ENCODE data around the gene COA1. TPM values are rescaled to one million over a fixed set of nuclear protein-coding genes. Genes with fewer than 3 reads are reported as not detected.

COA1 gene
- total and polyA plus RNA-seq, 9 donors, result 33.8 to 43.2 (median 37.7) TPM

- Histone ChIP-seq H3K4me3 (ENCODE audit: low read length) (no peak overlapping the region), H3K4me1 (ENCODE audit: control insufficient read depth, insufficient read depth, low read length) (peaks cover 37% of the 10 kb centered on the region), H3K27me3 (ENCODE audit: control insufficient read depth, insufficient read depth, low read length) (no peaks in the 10 kb centered on the region), H3K9me3 (replicated peaks; ENCODE audit: control insufficient read depth, low read depth, low read length) (no peaks in the 10 kb centered on the region), H3K36me3 (ENCODE audit: control insufficient read depth, insufficient read depth, low read length) (peaks cover 39% of the 10 kb centered on the region), H3K27ac (ENCODE audit: low read length) (peak overlapping the region; percentile 89)
- DNase-seq, result peak; percentile 16
- 49% methylated on average over 6 of the region's 8 CpGs for WGBS (ENCODE audit: insufficient coverage)
Observed at GRCh38 chr7:43646603-43647338, 82.6 kb downstream of the COA1 start.

- Histone ChIP-seq H3K9me3 (replicated peaks; ENCODE audit: control insufficient read depth, low read depth, low read length) (no peaks in the 10 kb centered on the region), H3K27me3 (ENCODE audit: control insufficient read depth, insufficient read depth, low read length) (no peaks in the 10 kb centered on the region), H3K4me1 (ENCODE audit: control insufficient read depth, insufficient read depth, low read length) (peaks cover 29% of the 10 kb centered on the region), H3K36me3 (ENCODE audit: control insufficient read depth, insufficient read depth, low read length) (peaks cover 39% of the 10 kb centered on the region), H3K4me3 (ENCODE audit: low read length) (no peak overlapping the region), H3K27ac (ENCODE audit: low read length) (no peak overlapping the region)
- 81% methylated on average over 3 of the region's 3 CpGs for WGBS (ENCODE audit: insufficient coverage)
- DNase-seq, result no peak
Observed at GRCh38 chr7:43645699-43646226, 83.6 kb downstream of the COA1 start.

DNA sequence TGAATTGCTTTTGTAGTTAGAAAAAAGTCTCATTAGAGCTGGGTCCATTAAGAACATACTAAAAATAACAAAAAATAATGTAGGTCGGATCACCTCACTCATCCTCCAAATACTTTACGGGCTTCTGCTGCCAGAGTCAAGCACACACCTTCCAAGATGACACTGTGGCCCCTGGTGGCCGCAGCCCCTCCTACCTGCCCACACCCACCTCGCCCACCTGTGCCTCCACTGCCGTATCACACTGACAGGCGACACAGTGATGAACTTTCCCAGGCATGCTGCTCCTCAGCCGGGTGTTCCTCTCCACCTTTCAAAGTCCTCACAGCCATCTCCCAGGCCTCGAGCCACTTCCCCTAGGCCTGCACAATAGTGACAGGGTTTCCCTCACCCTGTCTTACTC is 85.5 kb downstream of the COA1 start:
- peaks cover 41% of the 10 kb centered on the region for H3K4me1 ChIP-seq (ENCODE audit: control insufficient read depth, insufficient read depth, low read length)
- H3K27me3 ChIP-seq (ENCODE audit: control insufficient read depth, insufficient read depth, low read length), result no peaks in the 10 kb centered on the region
- no peak overlapping the region for H3K27ac ChIP-seq (ENCODE audit: low read length)
- 83% methylated on average over 8 of the region's 8 CpGs for WGBS (ENCODE audit: insufficient coverage)
- H3K36me3 ChIP-seq (ENCODE audit: control insufficient read depth, insufficient read depth, low read length), result peaks cover 40% of the 10 kb centered on the region
- no peak overlapping the region for H3K4me3 ChIP-seq (ENCODE audit: low read length)
- DNase-seq, result no peak
- no peaks in the 10 kb centered on the region for H3K9me3 ChIP-seq (replicated peaks; ENCODE audit: control insufficient read depth, low read depth, low read length)

GRCh38 chr7:43642897-43643630 is 86.3 kb downstream of the COA1 start:
- H3K27ac ChIP-seq (ENCODE audit: low read length), result no peak overlapping the region
- WGBS (ENCODE audit: insufficient coverage), result 96% methylated on average over 11 of the region's 13 CpGs
- no peak for DNase-seq
- no peak overlapping the region for H3K4me3 ChIP-seq (ENCODE audit: low read length)
- H3K36me3 ChIP-seq (ENCODE audit: control insufficient read depth, insufficient read depth, low read length), result peaks cover 40% of the 10 kb centered on the region
- H3K4me1 ChIP-seq (ENCODE audit: control insufficient read depth, insufficient read depth, low read length), result peaks cover 34% of the 10 kb centered on the region
- H3K9me3 ChIP-seq (replicated peaks; ENCODE audit: control insufficient read depth, low read depth, low read length), result no peaks in the 10 kb centered on the region
- no peaks in the 10 kb centered on the region for H3K27me3 ChIP-seq (ENCODE audit: control insufficient read depth, insufficient read depth, low read length)

GRCh38 chr7:43640679-43641078 is 88.6 kb downstream of the COA1 start:
- Histone ChIP-seq H3K4me3 (ENCODE audit: low read length) (no peak overlapping the region), H3K9me3 (replicated peaks; ENCODE audit: control insufficient read depth, low read depth, low read length) (no peaks in the 10 kb centered on the region), H3K4me1 (ENCODE audit: control insufficient read depth, insufficient read depth, low read length) (peaks cover 14% of the 10 kb centered on the region), H3K27me3 (ENCODE audit: control insufficient read depth, insufficient read depth, low read length) (no peaks in the 10 kb centered on the region), H3K36me3 (ENCODE audit: control insufficient read depth, insufficient read depth, low read length) (peaks cover 40% of the 10 kb centered on the region), H3K27ac (ENCODE audit: low read length) (peak overlapping the region; percentile 69)
- no peak for DNase-seq
- WGBS (ENCODE audit: insufficient coverage), result no CpG with 5 or more reads among the region's 3 CpGs

GRCh38 chr7:43639858-43640491 is 89.3 kb downstream of the COA1 start:
- WGBS (ENCODE audit: insufficient coverage), result 79% methylated on average over 2 of the region's 6 CpGs
- no peaks in the 10 kb centered on the region for H3K9me3 ChIP-seq (replicated peaks; ENCODE audit: control insufficient read depth, low read depth, low read length)
- H3K36me3 ChIP-seq (ENCODE audit: control insufficient read depth, insufficient read depth, low read length), result peaks cover 39% of the 10 kb centered on the region
- peak; percentile 77 for DNase-seq
- no peaks in the 10 kb centered on the region for H3K27me3 ChIP-seq (ENCODE audit: control insufficient read depth, insufficient read depth, low read length)
- H3K27ac ChIP-seq (ENCODE audit: low read length), result peak overlapping the region; percentile 69
- H3K4me3 ChIP-seq (ENCODE audit: low read length), result no peak overlapping the region
- peaks cover 14% of the 10 kb centered on the region for H3K4me1 ChIP-seq (ENCODE audit: control insufficient read depth, insufficient read depth, low read length)

DNA sequence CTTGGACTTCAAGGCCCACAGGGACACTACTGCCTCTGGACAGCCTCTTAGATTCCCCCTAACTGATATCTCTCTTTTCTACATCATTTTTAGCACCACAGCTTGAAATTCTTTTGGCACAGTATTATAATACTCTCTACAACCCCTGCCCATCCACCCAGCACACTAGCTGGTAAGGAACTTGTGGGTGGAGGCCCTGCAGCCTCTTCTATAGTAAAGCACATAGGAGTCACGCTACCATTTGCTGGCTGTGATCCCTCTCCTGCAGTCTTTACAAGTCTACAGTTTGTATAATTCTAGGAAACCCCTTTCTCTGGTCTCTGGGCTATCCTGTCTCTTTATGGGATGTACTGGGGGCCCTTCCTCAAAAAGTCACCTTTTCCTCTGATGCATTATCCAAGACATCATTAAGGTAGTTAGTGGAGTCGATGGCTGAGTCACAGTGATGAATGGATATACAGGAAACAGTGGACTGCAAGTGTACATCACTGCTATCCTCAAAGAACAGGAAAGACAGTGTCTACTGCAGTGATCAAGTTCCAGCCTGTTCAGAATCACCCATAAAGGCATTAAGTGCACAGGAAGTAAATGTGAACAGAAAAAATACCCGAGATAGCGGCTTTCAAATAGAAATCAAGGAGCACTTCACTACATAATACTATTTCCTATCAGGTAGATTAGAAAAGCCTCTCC is 92.1 kb downstream of the COA1 start:
- peaks cover 35% of the 10 kb centered on the region for H3K36me3 ChIP-seq (ENCODE audit: control insufficient read depth, insufficient read depth, low read length)
- no CpG with 5 or more reads among the region's 4 CpGs for WGBS (ENCODE audit: insufficient coverage)

DNA sequence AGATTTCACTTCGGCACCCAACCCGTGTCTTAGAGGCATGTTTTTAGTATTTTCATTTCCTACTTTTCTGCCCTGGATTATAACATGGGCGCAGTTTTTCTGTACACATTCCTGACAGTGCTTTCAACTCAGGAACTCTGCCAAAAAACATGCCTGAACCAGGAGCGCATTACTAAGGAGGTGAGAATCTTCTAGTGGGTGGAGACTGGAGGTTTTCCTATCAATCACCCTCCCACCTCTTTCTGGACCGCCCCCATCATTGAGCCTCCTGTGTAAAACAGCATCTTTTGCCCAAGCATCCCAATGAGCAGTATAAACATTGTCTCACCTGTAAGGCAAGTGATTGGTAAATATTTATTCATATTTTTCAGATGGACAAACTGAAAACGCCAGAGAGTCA is 93.2 kb downstream of the COA1 start:
- Histone ChIP-seq H3K27me3 (ENCODE audit: control insufficient read depth, insufficient read depth, low read length) (no peaks in the 10 kb centered on the region), H3K36me3 (ENCODE audit: control insufficient read depth, insufficient read depth, low read length) (peaks cover 42% of the 10 kb centered on the region), H3K27ac (ENCODE audit: low read length) (no peak overlapping the region), H3K9me3 (replicated peaks; ENCODE audit: control insufficient read depth, low read depth, low read length) (no peaks in the 10 kb centered on the region), H3K4me3 (ENCODE audit: low read length) (no peak overlapping the region), H3K4me1 (ENCODE audit: control insufficient read depth, insufficient read depth, low read length) (peaks cover 14% of the 10 kb centered on the region)
- DNase-seq, result no peak
- 90% methylated on average over 2 of the region's 6 CpGs for WGBS (ENCODE audit: insufficient coverage)

More for the DNA sequence above, 92.1 kb downstream of the COA1 start:
- DNase-seq, result no peak
- H3K4me3 ChIP-seq (ENCODE audit: low read length), result no peak overlapping the region
- peaks cover 14% of the 10 kb centered on the region for H3K4me1 ChIP-seq (ENCODE audit: control insufficient read depth, insufficient read depth, low read length)
- H3K27ac ChIP-seq (ENCODE audit: low read length), result no peak overlapping the region
- H3K27me3 ChIP-seq (ENCODE audit: control insufficient read depth, insufficient read depth, low read length), result no peaks in the 10 kb centered on the region
- H3K9me3 ChIP-seq (replicated peaks; ENCODE audit: control insufficient read depth, low read depth, low read length), result no peaks in the 10 kb centered on the region

- no peak for DNase-seq
- Histone ChIP-seq H3K36me3 (ENCODE audit: control insufficient read depth, insufficient read depth, low read length) (peaks cover 39% of the 10 kb centered on the region), H3K27me3 (ENCODE audit: control insufficient read depth, insufficient read depth, low read length) (no peaks in the 10 kb centered on the region), H3K9me3 (replicated peaks; ENCODE audit: control insufficient read depth, low read depth, low read length) (no peaks in the 10 kb centered on the region), H3K4me1 (ENCODE audit: control insufficient read depth, insufficient read depth, low read length) (peaks cover 1% of the 10 kb centered on the region), H3K27ac (ENCODE audit: low read length) (no peak overlapping the region), H3K4me3 (ENCODE audit: low read length) (no peak overlapping the region)
- 92% methylated on average over 2 of the region's 2 CpGs for WGBS (ENCODE audit: insufficient coverage)
Observed at GRCh38 chr7:43634384-43634783, 94.9 kb downstream of the COA1 start.

Measured in muscle of leg (tissue), 11 donors.